Right atrium auricular region (tissue), 2 donors: ENCODE results near the gene HELB. TPM values are rescaled to one million over a fixed set of nuclear protein-coding genes. Genes with fewer than 3 reads are reported as not detected.

ENCODE experiments used
- DNase-seq: peaks from one replicate; pipeline ENCODE4 v3.0.0-alpha.2; 2019; ENCODE audit warnings: low spot score
- H3K27ac ChIP-seq, 2 donors: fragments of 200-600 bp; sonication (generic); 1 replicate in 1 of 2; 2 replicates in 1 of 2; pipeline ENCODE4 v1.5.1; 2016 to 2019
- H3K27me3 ChIP-seq, 2 donors: fragments of 200-600 bp; sonication (generic); one replicate each; pipeline versions ENCODE4 v1.5.1 to v1.6.0; 2017 to 2019
- H3K36me3 ChIP-seq: fragments of 200-600 bp; sonication (generic); one replicate; pipeline ENCODE4 v1.5.1; 2016
- H3K4me1 ChIP-seq, 2 donors: fragments of 200-600 bp; sonication (generic); one replicate each; pipeline versions ENCODE4 v1.5.1 to v1.6.0; 2017 to 2019
- H3K4me3 ChIP-seq, 2 donors: fragments of 200-600 bp; sonication (generic); 1 replicate in 1 of 2; 2 replicates in 1 of 2; pipeline ENCODE4 v1.5.1; 2017 to 2019; ENCODE audit warnings: mild to moderate bottlenecking in 1 of 2, moderate library complexity in 1 of 2
- H3K9me3 ChIP-seq, 2 donors: fragments of 200-600 bp; sonication (generic); one replicate each; pipeline ENCODE4 v1.5.1; 2019
- total RNA-seq, 2 donors: library from RNA; depleted of rRNA; stranded (reverse); fragments of >200 nt; gene quantifications; one replicate each; pipeline ENCODE4 v1.1.0, GENCODE V29; 2016
- TF ChIP-seq, protein P1 (sequence below), 2 donors: fragments of 200-600 bp; sonication (generic); IDR thresholded peaks; one replicate each; pipeline ENCODE4 v1.5.1; 2019; ENCODE audit warnings: antibody characterized with exemption in 2 of 2

HELB gene
- total RNA-seq, result under 1 TPM; 0.86 to 0.93 TPM

DNA sequence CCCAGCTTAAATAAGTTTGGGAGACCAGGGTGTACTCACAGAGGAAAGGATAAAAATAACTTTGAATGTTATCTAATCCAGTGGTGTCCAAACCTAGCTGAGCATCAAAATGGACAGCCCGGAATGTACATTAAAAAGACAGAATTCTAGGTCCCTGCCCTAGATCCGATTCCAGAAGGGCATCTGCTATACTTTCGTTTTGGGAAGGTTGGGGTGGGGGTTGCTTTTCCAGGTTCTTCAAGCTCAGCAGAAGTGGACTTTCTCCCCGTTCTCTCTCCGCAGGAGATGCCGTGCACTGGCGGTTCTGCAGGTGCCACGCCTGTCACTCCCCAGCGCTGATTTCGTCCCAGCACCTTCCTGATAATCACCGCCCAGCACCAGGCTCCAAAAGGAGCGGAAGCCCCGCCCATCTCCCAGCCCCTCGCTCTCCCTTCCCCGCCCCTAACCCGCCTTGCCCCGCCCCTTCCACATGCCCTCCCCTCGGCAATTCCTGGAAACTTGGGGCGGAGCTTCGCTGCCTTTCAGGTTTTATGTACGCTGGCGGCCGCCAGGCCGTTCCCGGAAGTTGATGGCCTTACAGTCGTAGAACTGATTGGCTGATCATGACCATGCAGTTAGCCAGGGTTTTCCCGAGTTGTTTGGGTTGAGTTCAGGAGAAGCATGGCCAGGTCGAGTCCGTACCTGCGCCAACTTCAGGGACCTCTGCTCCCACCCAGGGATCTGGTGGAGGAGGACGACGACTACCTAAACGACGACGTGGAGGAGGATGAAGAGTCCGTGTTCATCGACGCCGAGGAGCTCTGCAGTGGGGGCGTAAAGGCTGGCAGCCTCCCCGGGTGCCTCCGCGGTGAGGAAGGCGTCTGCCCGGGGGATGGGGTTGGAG lies at the start of gene HELB:
HELB (plus strand) TSS at position 550 of the 883 bp plus-strand sequence; CDS start at position 661, 111 bp downstream.
- peak within 1 kb of the TSS; percentile 58 to 64 for H3K4me3 ChIP-seq
- no peaks in the 10 kb centered on the region for H3K9me3 ChIP-seq
- no peaks in the 10 kb centered on the region for H3K27me3 ChIP-seq
- no peaks in the 10 kb centered on the region for H3K36me3 ChIP-seq
- TF ChIP-seq, protein P1, sequence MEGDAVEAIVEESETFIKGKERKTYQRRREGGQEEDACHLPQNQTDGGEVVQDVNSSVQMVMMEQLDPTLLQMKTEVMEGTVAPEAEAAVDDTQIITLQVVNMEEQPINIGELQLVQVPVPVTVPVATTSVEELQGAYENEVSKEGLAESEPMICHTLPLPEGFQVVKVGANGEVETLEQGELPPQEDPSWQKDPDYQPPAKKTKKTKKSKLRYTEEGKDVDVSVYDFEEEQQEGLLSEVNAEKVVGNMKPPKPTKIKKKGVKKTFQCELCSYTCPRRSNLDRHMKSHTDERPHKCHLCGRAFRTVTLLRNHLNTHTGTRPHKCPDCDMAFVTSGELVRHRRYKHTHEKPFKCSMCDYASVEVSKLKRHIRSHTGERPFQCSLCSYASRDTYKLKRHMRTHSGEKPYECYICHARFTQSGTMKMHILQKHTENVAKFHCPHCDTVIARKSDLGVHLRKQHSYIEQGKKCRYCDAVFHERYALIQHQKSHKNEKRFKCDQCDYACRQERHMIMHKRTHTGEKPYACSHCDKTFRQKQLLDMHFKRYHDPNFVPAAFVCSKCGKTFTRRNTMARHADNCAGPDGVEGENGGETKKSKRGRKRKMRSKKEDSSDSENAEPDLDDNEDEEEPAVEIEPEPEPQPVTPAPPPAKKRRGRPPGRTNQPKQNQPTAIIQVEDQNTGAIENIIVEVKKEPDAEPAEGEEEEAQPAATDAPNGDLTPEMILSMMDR (IDR thresholded peaks at IDR 0.05), result no peak
- DNase-seq, result peak; percentile 98
- peak within 1 kb of the TSS; percentile 64 to 68 for H3K27ac ChIP-seq
- H3K4me1 ChIP-seq, result peaks cover 0 to 15% of the 10 kb centered on the region in 2 donors

DNA sequence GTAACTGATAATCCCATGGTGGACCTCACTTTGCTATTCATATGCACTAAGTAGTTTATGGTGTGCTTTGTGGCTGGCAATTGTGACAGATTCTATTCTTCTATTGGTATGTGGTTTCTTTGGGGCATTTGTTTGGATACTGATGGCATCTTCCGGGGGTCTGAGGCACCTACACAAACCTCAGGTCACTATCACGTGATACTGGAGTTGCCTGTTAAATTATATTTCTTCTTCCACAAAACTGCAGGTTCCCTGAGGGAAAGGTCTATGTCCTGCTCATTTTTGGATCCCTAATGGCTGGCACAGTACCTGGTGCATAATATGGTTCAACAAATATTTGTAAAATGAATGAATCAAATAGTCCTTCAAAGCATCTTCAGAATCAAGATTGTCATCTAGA lies 49.5 kb upstream of the HELB start:
- no peak for DNase-seq
- H3K36me3 ChIP-seq, result peaks cover 8% of the 10 kb centered on the region
- no peaks in the 10 kb centered on the region for H3K4me1 ChIP-seq
- H3K4me3 ChIP-seq, result no peak overlapping the region
- TF ChIP-seq, protein P1 (IDR thresholded peaks at IDR 0.05), result no peak
- no peak overlapping the region for H3K27ac ChIP-seq
- H3K9me3 ChIP-seq, result no peaks in the 10 kb centered on the region
- no peaks in the 10 kb centered on the region for H3K27me3 ChIP-seq

DNA sequence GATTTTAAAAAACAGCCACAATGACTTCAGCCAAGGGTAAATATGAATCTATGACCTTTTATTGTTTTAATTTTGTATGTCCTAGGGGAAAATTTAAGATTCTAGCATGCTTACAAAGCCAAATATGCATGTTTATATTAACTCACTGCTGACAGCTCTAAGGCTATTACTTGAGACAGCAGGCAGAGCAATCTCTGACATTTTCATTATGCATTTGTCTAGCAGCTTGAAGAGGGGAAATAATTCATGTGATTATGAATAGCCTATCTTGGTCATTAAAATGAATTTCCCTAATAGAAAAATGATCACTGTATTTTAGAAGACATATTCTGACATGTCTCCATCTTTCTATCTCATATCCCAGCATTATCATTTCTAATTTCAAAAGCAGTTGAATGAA lies 46.6 kb upstream of the HELB start:
- Histone ChIP-seq H3K27ac (no peak overlapping the region), H3K27me3 (no peaks in the 10 kb centered on the region), H3K4me3 (no peak overlapping the region), H3K9me3 (no peaks in the 10 kb centered on the region), H3K36me3 (no peaks in the 10 kb centered on the region), H3K4me1 (no peaks in the 10 kb centered on the region)
- TF ChIP-seq, protein P1 (IDR thresholded peaks at IDR 0.05), result no peak
- no peak for DNase-seq

DNA sequence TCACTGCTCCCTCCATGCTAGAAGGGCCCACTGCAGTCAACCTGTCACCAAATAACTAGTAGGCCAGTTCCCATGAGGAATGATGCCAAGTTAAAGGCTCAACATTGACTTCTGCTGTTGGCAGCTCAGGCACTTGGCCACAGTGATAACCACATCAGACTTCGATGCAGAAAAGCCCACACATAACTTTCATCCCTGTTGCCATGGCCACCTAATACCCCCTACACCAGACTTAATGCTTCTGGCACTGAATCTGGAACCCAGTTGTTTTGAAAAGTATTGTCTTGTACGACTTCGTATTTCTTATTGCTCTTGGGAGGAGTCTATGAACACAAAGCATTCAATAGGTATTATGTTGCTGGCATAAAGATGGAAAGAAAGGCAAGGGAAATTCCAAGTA lies 44.3 kb upstream of the HELB start:
- DNase-seq, result no peak
- no peaks in the 10 kb centered on the region for H3K9me3 ChIP-seq
- H3K4me1 ChIP-seq, result no peaks in the 10 kb centered on the region
- no peak overlapping the region for H3K4me3 ChIP-seq
- no peaks in the 10 kb centered on the region for H3K27me3 ChIP-seq
- H3K36me3 ChIP-seq, result no peaks in the 10 kb centered on the region
- H3K27ac ChIP-seq, result no peak overlapping the region
- TF ChIP-seq, protein P1 (IDR thresholded peaks at IDR 0.05), result no peak

DNA sequence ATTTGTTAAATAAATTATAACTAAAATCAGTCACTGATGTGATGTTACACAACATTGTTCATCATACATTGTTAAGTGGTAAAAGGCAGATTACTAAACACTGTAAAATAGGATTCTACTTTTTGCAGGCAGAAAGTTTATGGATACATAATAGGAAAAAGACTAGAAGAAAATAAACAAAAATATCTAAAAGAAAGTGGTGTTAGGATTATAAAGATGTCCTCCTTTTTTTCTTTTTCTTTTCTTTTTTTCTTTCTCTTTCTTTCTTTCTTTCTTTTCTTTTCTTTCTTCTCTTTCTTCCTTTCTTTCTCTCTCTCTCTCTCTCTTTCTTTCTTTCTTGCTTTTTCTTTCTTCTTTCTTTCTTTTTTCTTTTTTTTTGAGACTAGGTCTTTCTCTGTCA lies 39.6 kb upstream of the HELB start:
- no peaks in the 10 kb centered on the region for H3K36me3 ChIP-seq
- no peak for DNase-seq
- TF ChIP-seq, protein P1 (IDR thresholded peaks at IDR 0.05), result no peak
- H3K9me3 ChIP-seq, result no peaks in the 10 kb centered on the region
- no peak overlapping the region for H3K27ac ChIP-seq
- H3K27me3 ChIP-seq, result no peaks in the 10 kb centered on the region
- H3K4me1 ChIP-seq, result no peaks in the 10 kb centered on the region
- no peak overlapping the region for H3K4me3 ChIP-seq
